Transverse colon (tissue), 4 donors: ENCODE data around the gene DGAT2. TPM values are rescaled to one million over a fixed set of nuclear protein-coding genes. Genes with fewer than 3 reads are reported as not detected.

Experiments
- DNase-seq: peaks from one replicate; pipeline ENCODE4 v3.0.0-alpha.2; 2019
- H3K27ac ChIP-seq, 4 donors: fragments of 200-600 bp; sonication (generic); 2 replicates each; pipeline ENCODE4 v1.5.1; 2016 to 2018; ENCODE audit warnings: inconsistent platforms in 4 of 4
- H3K27me3 ChIP-seq: fragments of 200-600 bp; sonication (generic); 2 replicates; pipeline ENCODE4 v1.5.1; 2017; ENCODE audit warnings: inconsistent platforms
- H3K36me3 ChIP-seq, 4 donors: fragments of 200-600 bp; sonication (generic); 2 replicates each; pipeline ENCODE4 v1.5.1; 2017 to 2019; ENCODE audit warnings: inconsistent platforms in 4 of 4
- H3K4me1 ChIP-seq, 4 donors: fragments of 200-600 bp; sonication (generic); 2 replicates each; pipeline ENCODE4 v1.5.1; 2017 to 2020; ENCODE audit warnings: inconsistent platforms in 4 of 4
- H3K4me3 ChIP-seq, 4 donors: fragments of 200-600 bp; sonication (generic); 1 replicate in 1 of 4; 2 replicates in 3 of 4; pipeline versions ENCODE4 v1.5.1 to v1.6.1; 2017 to 2019; ENCODE audit warnings: inconsistent platforms in 4 of 4
- H3K9me3 ChIP-seq, 2 donors: fragments of 200-600 bp; sonication (generic); 2 replicates each; pipeline ENCODE4 v1.5.1; 2017 to 2019; ENCODE audit warnings: inconsistent platforms in 2 of 2
- CTCF ChIP-seq, 5 experiments: fragments of 200-600 bp in 3 of 5; fragments of 450-650 bp in 2 of 5; sonication (generic) in 3 of 5; IDR thresholded peaks; 1 replicate in 2 of 5; 2 replicates in 3 of 5; pipeline ENCODE4 v1.5.1; 2016 to 2017; ENCODE audit warnings: antibody characterized with exemption in 5 of 5, inconsistent platforms in 3 of 5, mild to moderate bottlenecking in 2 of 5, moderate library complexity in 1 of 5
- EP300 ChIP-seq: sonication (generic); formaldehyde crosslinking; IDR thresholded peaks from one replicate; pipeline ENCODE4 v1.6.1; 2017; ENCODE audit warnings: antibody characterized with exemption, low read depth
- POLR2A ChIP-seq: fragments of 450-650 bp; IDR thresholded peaks from one replicate; pipeline ENCODE4 v1.6.1; 2016; ENCODE audit warnings: antibody characterized with exemption, mild to moderate bottlenecking, moderate library complexity
- POLR2AphosphoS5 ChIP-seq, 3 donors: sonication (generic); formaldehyde crosslinking; IDR thresholded peaks; one replicate each; pipeline ENCODE4 v1.6.1; 2016; ENCODE audit warnings: antibody characterized with exemption in 3 of 3
- WGBS, 2 donors: methylation state at CpG; one replicate each; pipeline ENCODE4 v1.1.5; 2018; ENCODE audit warnings: low coverage in 1 of 2; 5-methylcytosine and 5-hydroxymethylcytosine counted together
- in situ Hi-C, 4 donors: fragments of 200-750 bp; cut with MboI; loops; one replicate each; pipeline versions ENCODE4 v1.15.0 to v1.15.1; 2017; ENCODE audit warnings: low sequenced_read_pairs in 3 of 4, low pct_ligation_motif_present in 1 of 4, low pct_unique_long_range_greater_than_20kb in 1 of 4
- intact Hi-C: fragments of 100-400 bp; cut with DNase I; formaldehyde crosslinking; loops from one replicate; pipeline ENCODE4 v1.15.1; 2023; ENCODE audit warnings: low total_unique reads
- total RNA-seq, 4 donors: library from RNA; depleted of rRNA; stranded (reverse); fragments of >200 nt; gene quantifications; one replicate each; pipeline ENCODE4 v1.1.0, GENCODE V29; 2016

The DGAT2 gene
- total RNA-seq, 4 donors from 2014 or later = 3.3 to 3.7 TPM; not detected in 2

- H3K27ac ChIP-seq = no peak overlapping the region
- no peak overlapping the region for H3K4me3 ChIP-seq
- H3K4me1 ChIP-seq = no peaks in the 10 kb centered on the region
- in situ Hi-C loops = no loop called here
- H3K9me3 ChIP-seq = no peaks in the 10 kb centered on the region
- DNase-seq = no peak
- TF ChIP-seq CTCF (IDR thresholded peaks at IDR 0.05) (no peak), POLR2A (no peak), EP300 (no peak), POLR2AphosphoS5 (IDR thresholded peaks at IDR 0.05) (no peak)
- no peaks in the 10 kb centered on the region for H3K27me3 ChIP-seq
- intact Hi-C loops = no loop called here
- no peaks in the 10 kb centered on the region for H3K36me3 ChIP-seq
- 92% methylated on average over 5 of the region's 5 CpGs; no CpG with 5 or more reads in 1 of the 2 donors for WGBS, 2 donors
Measured at GRCh38 chr11:75778962-75779361, 10.4 kb downstream of the DGAT2 start.

GRCh38 chr11:75779960-75780359, 11.4 kb downstream of the DGAT2 start:
- H3K9me3 ChIP-seq = no peaks in the 10 kb centered on the region
- H3K27ac ChIP-seq = no peak overlapping the region
- TF ChIP-seq POLR2A (no peak), POLR2AphosphoS5 (IDR thresholded peaks at IDR 0.05) (no peak), EP300 (no peak), CTCF (IDR thresholded peaks at IDR 0.05) (no peak)
- H3K36me3 ChIP-seq = no peaks in the 10 kb centered on the region
- in situ Hi-C loops = no loop called here
- H3K4me3 ChIP-seq = no peak overlapping the region
- DNase-seq = no peak
- no peaks in the 10 kb centered on the region for H3K4me1 ChIP-seq
- WGBS, 2 donors = 74% methylated on average over 2 of the region's 2 CpGs; no CpG with 5 or more reads in 1 of the 2 donors
- no peaks in the 10 kb centered on the region for H3K27me3 ChIP-seq
- intact Hi-C loops = no loop called here

GRCh38 chr11:75780888-75781287, 12.3 kb downstream of the DGAT2 start:
- no peaks in the 10 kb centered on the region for H3K36me3 ChIP-seq
- no peak overlapping the region for H3K4me3 ChIP-seq
- no peaks in the 10 kb centered on the region for H3K4me1 ChIP-seq
- H3K27ac ChIP-seq = no peak overlapping the region
- TF ChIP-seq POLR2AphosphoS5 (IDR thresholded peaks at IDR 0.05) (no peak), CTCF (IDR thresholded peaks at IDR 0.05) (no peak), EP300 (no peak), POLR2A (no peak)
- H3K9me3 ChIP-seq = no peaks in the 10 kb centered on the region
- intact Hi-C loops (no loop called here), in situ Hi-C loops (no loop called here)
- no peaks in the 10 kb centered on the region for H3K27me3 ChIP-seq
- no peak for DNase-seq
- 94% methylated on average over 3 of the region's 3 CpGs; no CpG with 5 or more reads in 1 of the 2 donors for WGBS, 2 donors

- H3K27me3 ChIP-seq = no peaks in the 10 kb centered on the region
- no peak overlapping the region for H3K4me3 ChIP-seq
- no peak for DNase-seq
- no peak overlapping the region for H3K27ac ChIP-seq
- in situ Hi-C loops = no loop called here
- intact Hi-C loops = no loop called here
- 96% methylated on average over 7 of the region's 7 CpGs; no CpG with 5 or more reads in 1 of the 2 donors for WGBS, 2 donors
- no peaks in the 10 kb centered on the region for H3K36me3 ChIP-seq
- no peaks in the 10 kb centered on the region for H3K9me3 ChIP-seq
- H3K4me1 ChIP-seq = peaks cover 0 to 2% (median 0%) of the 10 kb centered on the region in 4 donors
- TF ChIP-seq POLR2A (no peak), EP300 (no peak), POLR2AphosphoS5 (IDR thresholded peaks at IDR 0.05) (no peak), CTCF (IDR thresholded peaks at IDR 0.05) (no peak)
Measured at GRCh38 chr11:75781296-75781695, 12.7 kb downstream of the DGAT2 start.
